ENCODE measurements around the gene MTG1.
"Not testable (repeated sequence)": the region's sequence is repeated elsewhere in the genome, so short reads cannot be mapped to it uniquely, and the experiment has no call there.

MTG1 gene

GRCh38 chr10:133379152-133379800 lies 14.7 kb upstream of the MTG1 start, which contains the start of gene PAOX:
TSS of gene PAOX (plus strand) at chr10:133379262. CDS start at chr10:133379317, 55 bp downstream.
- DNase-seq = peak; percentile 79

GRCh38 chr10:133379801-133380666 lies 13.9 kb upstream of the MTG1 start:
- DNase-seq = no peak

- no peak for DNase-seq
Observed at GRCh38 chr10:133381036-133381435, 12.9 kb upstream of the MTG1 start.

GRCh38 chr10:133383551-133383950 lies 10.4 kb upstream of the MTG1 start:
- DNase-seq = no peak

- DNase-seq = no peak
Observed at GRCh38 chr10:133384071-133384470, 9.9 kb upstream of the MTG1 start.

GRCh38 chr10:133385214-133385613 lies 8.7 kb upstream of the MTG1 start:
- no peak for DNase-seq

- not testable (repeated sequence) for DNase-seq
Observed at GRCh38 chr10:133386951-133387350, 7.0 kb upstream of the MTG1 start.

- DNase-seq = peak; percentile 18
Observed at GRCh38 chr10:133388236-133388972, 5.6 kb upstream of the MTG1 start.

GRCh38 chr10:133388973-133389818 lies 4.8 kb upstream of the MTG1 start:
- no peak for DNase-seq

GRCh38 chr10:133390597-133391248 lies 3.2 kb upstream of the MTG1 start:
- DNase-seq = no peak

GRCh38 chr10:133391249-133391635 lies 2.7 kb upstream of the MTG1 start:
- no peak for DNase-seq

- DNase-seq = no peak
Observed at GRCh38 chr10:133391761-133392518, 2.0 kb upstream of the MTG1 start.

- peak; percentile 34 for DNase-seq
Observed at GRCh38 chr10:133393401-133394063, 425 bp upstream of the MTG1 start.

GRCh38 chr10:133394801-133395221 lies 854 bp downstream of the MTG1 start:
- no peak for DNase-seq

- no peak for DNase-seq
Observed at GRCh38 chr10:133396035-133396624, 2.2 kb downstream of the MTG1 start.

- DNase-seq = no peak
Observed at GRCh38 chr10:133397938-133398337, 4.0 kb downstream of the MTG1 start.

GRCh38 chr10:133399123-133399601 lies 5.2 kb downstream of the MTG1 start:
- DNase-seq = no peak

- DNase-seq = no peak
Observed at GRCh38 chr10:133400624-133401424, 6.9 kb downstream of the MTG1 start.

- no peak for DNase-seq
Observed at GRCh38 chr10:133401500-133401899, 7.5 kb downstream of the MTG1 start.
